GM12878 (cell line): ENCODE data around the gene ATP6V1G3. TPM values are rescaled to one million over a fixed set of nuclear protein-coding genes. Genes with fewer than 3 reads are reported as not detected.
A peak's percentile ranks its signal among the peaks of the same experiment; 100 is the strongest.

Source experiments
- ATF7 ChIP-seq: fragments of 450-650 bp; IDR thresholded peaks from 2 replicates; pipeline ENCODE4 v1.6.1; 2016; ENCODE audit warnings: low read depth, mild to moderate bottlenecking
- BMI1 ChIP-seq: fragments of 450-650 bp; IDR thresholded peaks from 2 replicates; pipeline ENCODE4 v1.6.1; 2016; ENCODE audit warnings: mild to moderate bottlenecking, moderate library complexity, borderline replicate concordance
- CREM ChIP-seq: IDR thresholded peaks from 2 replicates; pipeline ENCODE4 v1.6.1; 2014; ENCODE audit warnings: antibody characterized with exemption, low read depth
- CTCF ChIP-seq, 3 experiments: IDR thresholded peaks in 2 of 3; conservative IDR thresholded peaks in 1 of 3; 2 replicates each; pipeline ENCODE4 v1.5.1; 2011; ENCODE audit warnings: low read depth in 3 of 3, low read length in 3 of 3, mild to moderate bottlenecking in 3 of 3, control low read depth in 2 of 3, moderate library complexity in 2 of 3, inconsistent platforms in 1 of 3, mixed read lengths in 1 of 3; ENCODE audit not compliant: control insufficient read depth in 2 of 3, insufficient read depth in 1 of 3; ENCODE audit errors: extremely low read depth in 1 of 3
- GABPA ChIP-seq: IDR thresholded peaks from 2 replicates; pipeline ENCODE4 v1.6.1; 2014; ENCODE audit warnings: antibody characterized with exemption, low read depth, mild to moderate bottlenecking, inconsistent platforms
- IKZF1 ChIP-seq: fragments of 450-650 bp; conservative IDR thresholded peaks from 2 replicates; pipeline ENCODE4 v1.6.1; 2017; ENCODE audit warnings: antibody characterized with exemption, mild to moderate bottlenecking
- JUNB ChIP-seq: IDR thresholded peaks from 2 replicates; pipeline ENCODE4 v1.6.1; 2016; ENCODE audit warnings: antibody characterized with exemption, mild to moderate bottlenecking
- JUND ChIP-seq: IDR thresholded peaks from 2 replicates; pipeline ENCODE4 v1.6.1; 2012; ENCODE audit warnings: low read depth, mild to moderate bottlenecking, low read length, improper control_type of control experiment, moderate library complexity
- NBN ChIP-seq: fragments of 450-650 bp; IDR thresholded peaks from 2 replicates; pipeline ENCODE4 v1.6.1; 2016
- NR2C2 ChIP-seq: IDR thresholded peaks from 2 replicates; pipeline ENCODE4 v1.6.1; 2011; ENCODE audit warnings: borderline replicate concordance, low read depth; ENCODE audit not compliant: control insufficient read depth, insufficient read length
- NR2F1 ChIP-seq: fragments of 450-650 bp; conservative IDR thresholded peaks from 2 replicates; pipeline ENCODE4 v1.6.1; 2017; ENCODE audit warnings: mild to moderate bottlenecking
- POLR2A ChIP-seq: IDR thresholded peaks from 2 replicates; pipeline ENCODE4 v1.6.1; 2011; ENCODE audit warnings: low read depth, mild to moderate bottlenecking, low read length
- RCOR1 ChIP-seq: conservative IDR thresholded peaks from 2 replicates; pipeline ENCODE4 v1.6.1; 2012; ENCODE audit warnings: low read depth, low read length, improper control_type of control experiment
- SMAD5 ChIP-seq: IDR thresholded peaks from 2 replicates; pipeline ENCODE4 v1.6.1; 2016; ENCODE audit warnings: antibody characterized with exemption, low read depth
- ZBTB4 ChIP-seq: fragments of 450-650 bp; formaldehyde crosslinking; IDR thresholded peaks from 2 replicates; pipeline ENCODE4 v1.4.0; 2022; ENCODE audit warnings: mild to moderate bottlenecking, moderate library complexity
- ZSCAN29 ChIP-seq: fragments of 450-650 bp; IDR thresholded peaks from 2 replicates; pipeline ENCODE4 v1.6.1; 2017; ENCODE audit warnings: mild to moderate bottlenecking, moderate library complexity
- polyA plus RNA-seq, 11 experiments: library from polyadenylated mRNA; depleted of rRNA in 4 of 11; unstranded in 6 of 11; stranded (reverse) in 5 of 11; fragments of >200 nt; fragmentation: Nextera tagmentation in 4 of 11; fragmentation: Illumina TruSeq in 1 of 11; extraction: Ambion mirVana in 4 of 11; extraction: Trizol in 1 of 11; gene quantifications; 1 replicate in 1 of 11; 2 replicates in 10 of 11; pipeline versions ENCODE4 v1.2.1 to v1.2.3, GENCODE V29; 2011 to 2016; ENCODE audit warnings: inconsistent platforms in 2 of 11, missing spikeins in 2 of 11, low read depth in 1 of 11
- total RNA-seq, 4 experiments: library from RNA; depleted of rRNA in 3 of 4; stranded (reverse); fragments of >200 nt in 3 of 4; fragmentation: Illumina TruSeq in 1 of 4; extraction: Trizol in 1 of 4; gene quantifications; 2 replicates each; pipeline versions ENCODE4 v1.2.1 to v1.2.3, GENCODE V29; 2013 to 2021
- TF ChIP-seq, protein P1 (sequence below): IDR thresholded peaks from 2 replicates; pipeline ENCODE4 v1.6.1; 2011; ENCODE audit warnings: borderline replicate concordance, low read depth, mild to moderate bottlenecking, moderate library complexity, mixed read lengths, low read length; ENCODE audit not compliant: insufficient read depth; ENCODE audit errors: extremely low read length
- TF ChIP-seq, protein P2 (sequence below): IDR thresholded peaks from 2 replicates; pipeline ENCODE4 v1.6.1; 2012; ENCODE audit warnings: low read depth, low read length, improper control_type of control experiment
- TF ChIP-seq, protein P3 (sequence below): fragments of 450-650 bp; IDR thresholded peaks from 2 replicates; pipeline ENCODE4 v1.6.1; 2017; ENCODE audit warnings: antibody characterized with exemption, mild to moderate bottlenecking, moderate library complexity
- TF ChIP-seq, protein P4 (sequence below): IDR thresholded peaks from 2 replicates; pipeline ENCODE4 v1.6.1; 2012; ENCODE audit warnings: low read length, inconsistent platforms

The ATP6V1G3 gene
- total and polyA plus RNA-seq, 10 of the 15 experiments (the other 5 are each of a cell fraction or from before 2014, with no cell fraction given), result 0.22 TPM; not detected in 9

GRCh38 chr1:198520524-198521254, 19.8 kb downstream of the ATP6V1G3 start (continued):
- TF ChIP-seq ZSCAN29 (no peak), ZBTB4 (no peak), POLR2A (no peak), GABPA (0 out of 2 replicates have a peak, but pooled peaks have one; percentile 24), NBN (no peak), CTCF (IDR thresholded peaks at IDR 0.05 in 2 of 3, conservative IDR thresholded peaks at IDR 0.05 in 1 of 3; ENCODE audit: control insufficient read depth in 2 of 3, extremely low read depth in 1 of 3, insufficient read depth in 1 of 3, low read depth in 3 of 3, low read length in 3 of 3) (no peak), JUND (0 out of 2 replicates have a peak, but pooled peaks have one; percentile 26), SMAD5 (no peak), CREM (no peak), BMI1 (peak; percentile 16; the same call in 1 of the 2 replicates), JUNB (peak; percentile 66), IKZF1 (no peak), ATF7 (peak; percentile 44; the same call in 1 of the 2 replicates), RCOR1 (0 out of 2 replicates have a peak, but pooled peaks have one; percentile 79), NR2F1 (0 out of 2 replicates have a peak, but pooled peaks have one; percentile 25), NR2C2 (no peak)
- TF ChIP-seq, protein P1, sequence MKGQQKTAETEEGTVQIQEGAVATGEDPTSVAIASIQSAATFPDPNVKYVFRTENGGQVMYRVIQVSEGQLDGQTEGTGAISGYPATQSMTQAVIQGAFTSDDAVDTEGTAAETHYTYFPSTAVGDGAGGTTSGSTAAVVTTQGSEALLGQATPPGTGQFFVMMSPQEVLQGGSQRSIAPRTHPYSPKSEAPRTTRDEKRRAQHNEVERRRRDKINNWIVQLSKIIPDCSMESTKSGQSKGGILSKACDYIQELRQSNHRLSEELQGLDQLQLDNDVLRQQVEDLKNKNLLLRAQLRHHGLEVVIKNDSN, result no peak
- TF ChIP-seq, protein P2, sequence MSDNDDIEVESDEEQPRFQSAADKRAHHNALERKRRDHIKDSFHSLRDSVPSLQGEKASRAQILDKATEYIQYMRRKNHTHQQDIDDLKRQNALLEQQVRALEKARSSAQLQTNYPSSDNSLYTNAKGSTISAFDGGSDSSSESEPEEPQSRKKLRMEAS, result no peak
- TF ChIP-seq, protein P3, sequence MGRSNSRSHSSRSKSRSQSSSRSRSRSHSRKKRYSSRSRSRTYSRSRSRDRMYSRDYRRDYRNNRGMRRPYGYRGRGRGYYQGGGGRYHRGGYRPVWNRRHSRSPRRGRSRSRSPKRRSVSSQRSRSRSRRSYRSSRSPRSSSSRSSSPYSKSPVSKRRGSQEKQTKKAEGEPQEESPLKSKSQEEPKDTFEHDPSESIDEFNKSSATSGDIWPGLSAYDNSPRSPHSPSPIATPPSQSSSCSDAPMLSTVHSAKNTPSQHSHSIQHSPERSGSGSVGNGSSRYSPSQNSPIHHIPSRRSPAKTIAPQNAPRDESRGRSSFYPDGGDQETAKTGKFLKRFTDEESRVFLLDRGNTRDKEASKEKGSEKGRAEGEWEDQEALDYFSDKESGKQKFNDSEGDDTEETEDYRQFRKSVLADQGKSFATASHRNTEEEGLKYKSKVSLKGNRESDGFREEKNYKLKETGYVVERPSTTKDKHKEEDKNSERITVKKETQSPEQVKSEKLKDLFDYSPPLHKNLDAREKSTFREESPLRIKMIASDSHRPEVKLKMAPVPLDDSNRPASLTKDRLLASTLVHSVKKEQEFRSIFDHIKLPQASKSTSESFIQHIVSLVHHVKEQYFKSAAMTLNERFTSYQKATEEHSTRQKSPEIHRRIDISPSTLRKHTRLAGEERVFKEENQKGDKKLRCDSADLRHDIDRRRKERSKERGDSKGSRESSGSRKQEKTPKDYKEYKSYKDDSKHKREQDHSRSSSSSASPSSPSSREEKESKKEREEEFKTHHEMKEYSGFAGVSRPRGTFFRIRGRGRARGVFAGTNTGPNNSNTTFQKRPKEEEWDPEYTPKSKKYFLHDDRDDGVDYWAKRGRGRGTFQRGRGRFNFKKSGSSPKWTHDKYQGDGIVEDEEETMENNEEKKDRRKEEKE, result no peak
- TF ChIP-seq, protein P4, sequence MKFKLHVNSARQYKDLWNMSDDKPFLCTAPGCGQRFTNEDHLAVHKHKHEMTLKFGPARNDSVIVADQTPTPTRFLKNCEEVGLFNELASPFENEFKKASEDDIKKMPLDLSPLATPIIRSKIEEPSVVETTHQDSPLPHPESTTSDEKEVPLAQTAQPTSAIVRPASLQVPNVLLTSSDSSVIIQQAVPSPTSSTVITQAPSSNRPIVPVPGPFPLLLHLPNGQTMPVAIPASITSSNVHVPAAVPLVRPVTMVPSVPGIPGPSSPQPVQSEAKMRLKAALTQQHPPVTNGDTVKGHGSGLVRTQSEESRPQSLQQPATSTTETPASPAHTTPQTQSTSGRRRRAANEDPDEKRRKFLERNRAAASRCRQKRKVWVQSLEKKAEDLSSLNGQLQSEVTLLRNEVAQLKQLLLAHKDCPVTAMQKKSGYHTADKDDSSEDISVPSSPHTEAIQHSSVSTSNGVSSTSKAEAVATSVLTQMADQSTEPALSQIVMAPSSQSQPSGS, result peak; percentile 90
